PC-3 (cell line): ENCODE measurements around the gene TMEM132D. TPM values are rescaled to one million over a fixed set of nuclear protein-coding genes. Genes with fewer than 3 reads are reported as not detected.

Experiments used
- ATAC-seq: fragments of 200-7000 bp; cut with Tn5 transposase; 2 replicates; pipeline ENCODE4 v1.9.1; 2020; ENCODE audit warnings: mild to moderate bottlenecking, moderate library complexity
- BruUV-seq: library from RNA; stranded (reverse); fragments of 400-500 nt; replicated peaks from 2 replicates; lab custom pipeline; 2021; lab: Mats Ljungman, UMichigan
- CTCF ChIA-PET: fragments of 300-600 bp; sonication (Branson Sonifier 250); formaldehyde crosslinking; loops from one replicate; lab custom pipeline; 2022; ENCODE audit warnings: antibody characterized with exemption; lab: Charles Lee
- POLR2A ChIA-PET: fragments of 300-600 bp; sonication (Branson Sonifier 250); formaldehyde crosslinking; loops from one replicate; lab custom pipeline; 2022; ENCODE audit warnings: antibody characterized with exemption; ENCODE audit not compliant: unreplicated experiment; lab: Charles Lee
- DNase-seq: peaks from one replicate; pipeline ENCODE4 v3.0.0-alpha.2; 2015
- H2AFZ ChIP-seq: fragments of 300-600 bp; sonication (generic); 2 replicates; pipeline ENCODE4 v1.6.0; 2016; ENCODE audit warnings: antibody characterized with exemption, low read length
- H3F3A ChIP-seq: fragments of 300-600 bp; sonication (generic); one replicate; pipeline ENCODE4 v1.6.0; 2017; ENCODE audit warnings: antibody characterized with exemption, low read length, control low read depth, mild to moderate bottlenecking; ENCODE audit not compliant: unreplicated experiment
- H3K27ac ChIP-seq: fragments of 300-600 bp; sonication (generic); 2 replicates; pipeline ENCODE4 v1.5.1; 2016; ENCODE audit warnings: mild to moderate bottlenecking, low read length
- H3K27me3 ChIP-seq: fragments of 300-600 bp; sonication (generic); 2 replicates; pipeline ENCODE4 v1.6.1; 2016; ENCODE audit warnings: low read length, mixed read lengths
- H3K36me3 ChIP-seq: fragments of 300-600 bp; sonication (generic); 2 replicates; pipeline ENCODE4 v1.6.1; 2016; ENCODE audit warnings: low read depth, mixed run types, low read length, mixed read lengths
- H3K4me1 ChIP-seq: fragments of 300-600 bp; sonication (generic); 2 replicates; pipeline ENCODE4 v1.5.1; 2016; ENCODE audit warnings: low read length; ENCODE audit not compliant: insufficient read depth
- H3K4me2 ChIP-seq: fragments of 300-600 bp; sonication (generic); 2 replicates; pipeline ENCODE4 v1.6.0; 2016; ENCODE audit warnings: low read length
- H3K4me3 ChIP-seq: fragments of 300-600 bp; sonication (generic); 2 replicates; pipeline ENCODE4 v1.5.1; 2016; ENCODE audit warnings: mild to moderate bottlenecking, low read length, mixed read lengths
- H3K79me2 ChIP-seq: fragments of 300-600 bp; sonication (generic); 2 replicates; pipeline ENCODE4 v1.6.1; 2017; ENCODE audit warnings: low read length, mixed read lengths
- H3K9ac ChIP-seq: fragments of 300-600 bp; sonication (generic); 2 replicates; pipeline ENCODE4 v1.6.0; 2016; ENCODE audit warnings: mild to moderate bottlenecking, low read length
- H3K9me2 ChIP-seq: fragments of 300-600 bp; sonication (generic); replicated peaks from 2 replicates; pipeline ENCODE4 v1.6.1; 2016; ENCODE audit warnings: mixed run types, low read length, mixed read lengths
- H3K9me3 ChIP-seq: fragments of 300-600 bp; sonication (generic); 2 replicates; pipeline ENCODE4 v1.6.1; 2016; ENCODE audit warnings: low read length, mixed read lengths
- H4K20me1 ChIP-seq: fragments of 300-600 bp; sonication (generic); 2 replicates; pipeline ENCODE4 v1.6.1; 2016; ENCODE audit warnings: low read length, mixed read lengths
- CTCF ChIP-seq: fragments of 300-600 bp; sonication (generic); conservative IDR thresholded peaks from 2 replicates; pipeline ENCODE4 v1.5.1; 2017; ENCODE audit warnings: antibody characterized with exemption, low read depth, mild to moderate bottlenecking, low read length
- EZH2 ChIP-seq: fragments of 300-600 bp; sonication (generic); IDR thresholded peaks from one replicate; pipeline ENCODE4 v1.6.1; 2017; ENCODE audit warnings: antibody characterized with exemption, mild to moderate bottlenecking, low read length; ENCODE audit not compliant: unreplicated experiment
- EZH2phosphoT487 ChIP-seq: fragments of 300-600 bp; sonication (generic); IDR thresholded peaks from 2 replicates; pipeline ENCODE4 v1.6.1; 2018; ENCODE audit warnings: mild to moderate bottlenecking, antibody characterized with exemption, low read length, borderline replicate concordance
- intact Hi-C: fragments of 100-400 bp; cut with micrococcal nuclease; formaldehyde crosslinking; loops from 2 replicates; pipeline ENCODE4 v1.9.0; 2023
- total RNA-seq: library from RNA; depleted of rRNA; stranded (reverse); fragments of >200 nt; gene quantifications from 2 replicates; pipeline ENCODE4 v1.2.3, GENCODE V29; 2014

TMEM132D gene
- total RNA-seq, 1 experiment from 2014 or later = not detected

- CTCF ChIA-PET = no interaction called here
- Histone ChIP-seq H3K4me1 (no peaks in the 10 kb centered on the region), H3K79me2 (no peaks in the 10 kb centered on the region), H3K9me3 (no peaks in the 10 kb centered on the region; the same call in 1 of the 2 replicates), H3K27me3 (no peaks in the 10 kb centered on the region), H3K36me3 (no peaks in the 10 kb centered on the region), H3K9ac (no peak overlapping the region), H3F3A (no peaks in the 10 kb centered on the region), H3K4me3 (no peak overlapping the region), H4K20me1 (no peaks in the 10 kb centered on the region), H3K27ac (no peak overlapping the region), H3K4me2 (no peak overlapping the region), H3K9me2 (no peaks in the 10 kb centered on the region), H2AFZ (no peak overlapping the region)
- TF ChIP-seq EZH2 (no peak), CTCF (no peak), EZH2phosphoT487 (no peak)
- POLR2A ChIA-PET = no interaction called here
- DNase-seq = no peak
- intact Hi-C loops = no loop called here
- ATAC-seq = no peak
- BruUV-seq = no TSS peak
Measured at GRCh38 chr12:129381715-129382114, 522.1 kb downstream of the TMEM132D start.

GRCh38 chr12:129379076-129379804 lies 524.6 kb downstream of the TMEM132D start:
- TF ChIP-seq EZH2phosphoT487 = no peak
- no peak for TF ChIP-seq EZH2
- TF ChIP-seq CTCF = no peak
- Histone ChIP-seq H3K4me2 (no peak overlapping the region), H3F3A (no peaks in the 10 kb centered on the region), H4K20me1 (no peaks in the 10 kb centered on the region), H3K36me3 (no peaks in the 10 kb centered on the region), H3K79me2 (no peaks in the 10 kb centered on the region), H3K4me3 (no peak overlapping the region), H2AFZ (no peak overlapping the region), H3K9ac (no peak overlapping the region), H3K9me3 (peaks cover 5% of the 10 kb centered on the region; the same call in 1 of the 2 replicates), H3K27me3 (no peaks in the 10 kb centered on the region), H3K27ac (no peak overlapping the region), H3K9me2 (no peaks in the 10 kb centered on the region), H3K4me1 (no peaks in the 10 kb centered on the region)
- ChIA-PET CTCF (no interaction called here), POLR2A (no interaction called here)
- no TSS peak for BruUV-seq
- DNase-seq (no peak), ATAC-seq (no peak)
- intact Hi-C loops = no loop called here

GRCh38 chr12:129378496-129378895 lies 525.3 kb downstream of the TMEM132D start:
- no TSS peak for BruUV-seq
- no peak for ATAC-seq
- DNase-seq = no peak
- no peak overlapping the region for H3K9ac ChIP-seq
- no peak overlapping the region for H3K4me2 ChIP-seq
- no peak overlapping the region for H3K4me3 ChIP-seq
- no peaks in the 10 kb centered on the region for H3K4me1 ChIP-seq
- intact Hi-C loops = no loop called here
- ChIA-PET POLR2A (no interaction called here), CTCF (no interaction called here)
- H3F3A ChIP-seq = no peaks in the 10 kb centered on the region
- H2AFZ ChIP-seq = no peak overlapping the region
- H3K27me3 ChIP-seq = no peaks in the 10 kb centered on the region
- H3K9me3 ChIP-seq = peaks cover 5% of the 10 kb centered on the region; the same call in 1 of the 2 replicates
- H3K9me2 ChIP-seq = no peaks in the 10 kb centered on the region
- no peak for TF ChIP-seq EZH2
- TF ChIP-seq EZH2phosphoT487 = no peak
- TF ChIP-seq CTCF = no peak
- no peaks in the 10 kb centered on the region for H4K20me1 ChIP-seq
- no peaks in the 10 kb centered on the region for H3K36me3 ChIP-seq
- no peaks in the 10 kb centered on the region for H3K79me2 ChIP-seq
- no peak overlapping the region for H3K27ac ChIP-seq
